K562 (cell line): ENCODE measurements around the gene CPSF4. TPM values are rescaled to one million over a fixed set of nuclear protein-coding genes. Genes with fewer than 3 reads are reported as not detected.

Source experiments
- ATAC-seq: fragments of 200-7000 bp; cut with Tn5 transposase; 3 replicates; pipeline ENCODE4 v1.9.1; 2020; ENCODE audit warnings: moderate library complexity
- BruUV-seq: library from RNA; stranded (reverse); fragments of 400-500 nt; replicated peaks from 2 replicates; lab custom pipeline; 2021; lab: Mats Ljungman, UMichigan
- CTCF ChIA-PET: fragments of 300-600 bp; formaldehyde crosslinking; extraction: SDS; loops from one replicate; lab custom pipeline; 2021; ENCODE audit warnings: low intra/inter-chr PET ratio; lab: Yijun Ruan, JAX
- POLR2A ChIA-PET: fragments of 300-600, 350-650 bp; sonication (Branson Sonifier 250); formaldehyde crosslinking; extraction: SDS; loops from one replicate; lab custom pipeline; 2021; ENCODE audit warnings: antibody characterized with exemption, inconsistent platforms; lab: Yijun Ruan, JAX
- DNase-seq, 4 experiments: peaks; one replicate each; pipeline versions ENCODE4 v3.0.0 to v3.0.0-alpha.2; 2011 to 2018; ENCODE audit warnings: low spot score in 3 of 4, mixed read lengths in 3 of 4; ENCODE audit errors: extremely low read depth in 1 of 4
- FAIRE-seq: peaks from 2 replicates; lab custom pipeline; 2011; peaks lifted over from hg19 to GRCh38; lab: Jason Lieb, UNC
- H2AFZ ChIP-seq: 2 replicates; pipeline ENCODE4 v1.6.0; 2011; ENCODE audit warnings: low read depth, low read length, control low read depth, inconsistent platforms
- H3K27ac ChIP-seq: fragments of 200-600 bp; 3 replicates; pipeline ENCODE4 v1.8.0; 2011; ENCODE audit warnings: low read depth, mild to moderate bottlenecking, control low read depth, inconsistent platforms, low read length, moderate library complexity, mixed read lengths; ENCODE audit errors: extremely low read depth
- H3K27me3 ChIP-seq, 2 experiments: fragments of 300-600 bp in 1 of 2; 2 replicates in 1 of 2; 3 replicates in 1 of 2; pipeline versions ENCODE4 v1.6.0 to v1.8.0; 2011; ENCODE audit warnings: inconsistent platforms in 2 of 2, low read length in 2 of 2, mild to moderate bottlenecking in 1 of 2, mixed read lengths in 1 of 2, moderate library complexity in 1 of 2; ENCODE audit not compliant: control insufficient read depth in 2 of 2, insufficient read depth in 2 of 2
- H3K36me3 ChIP-seq: fragments of 300-600 bp; 3 replicates; pipeline ENCODE4 v1.8.0; 2011; ENCODE audit warnings: mild to moderate bottlenecking, low read length, inconsistent platforms; ENCODE audit not compliant: control insufficient read depth, insufficient read depth
- H3K4me1 ChIP-seq, 2 experiments: fragments of 200-600 bp in 1 of 2; replicated peaks in 1 of 2; 2 replicates in 1 of 2; 3 replicates in 1 of 2; pipeline versions ENCODE4 v1.5.1 to v1.8.0; 2011; ENCODE audit warnings: inconsistent platforms in 2 of 2, low read length in 2 of 2, mild to moderate bottlenecking in 1 of 2, mixed read lengths in 1 of 2, moderate library complexity in 1 of 2; ENCODE audit not compliant: control insufficient read depth in 2 of 2, insufficient read depth in 2 of 2
- H3K4me2 ChIP-seq: 2 replicates; pipeline ENCODE4 v1.6.1; 2011; ENCODE audit warnings: low read length, control low read depth, inconsistent platforms, mixed read lengths; ENCODE audit not compliant: insufficient read depth
- H3K4me3 ChIP-seq: fragments of 200-600 bp; sonication (generic), shearing (Covaris generic); 2 replicates; pipeline ENCODE4 v1.5.1; 2016; ENCODE audit warnings: control low read depth, inconsistent platforms
- H3K79me2 ChIP-seq: fragments of 200-600 bp; 3 replicates; pipeline ENCODE4 v1.8.0; 2011; ENCODE audit warnings: low read length, inconsistent platforms; ENCODE audit not compliant: control insufficient read depth, insufficient read depth
- H3K9ac ChIP-seq, 2 experiments: 2 replicates each; pipeline versions ENCODE4 v1.6.0 to v1.6.1; 2011; ENCODE audit warnings: low read depth in 2 of 2, low read length in 2 of 2, control low read depth in 1 of 2, inconsistent platforms in 1 of 2, mild to moderate bottlenecking in 1 of 2, mixed read lengths in 1 of 2; ENCODE audit not compliant: insufficient read depth in 1 of 2
- H3K9me1 ChIP-seq: one replicate; pipeline ENCODE4 v1.6.0; 2011; ENCODE audit warnings: inconsistent platforms, mild to moderate bottlenecking, low read length, moderate library complexity; ENCODE audit not compliant: control insufficient read depth, insufficient read depth
- H3K9me3 ChIP-seq: replicated peaks from 2 replicates; pipeline ENCODE4 v1.5.1; 2011; ENCODE audit warnings: low read depth, low read length, inconsistent platforms; ENCODE audit not compliant: control insufficient read depth, insufficient read depth
- H4K20me1 ChIP-seq: replicated peaks from 2 replicates; pipeline ENCODE4 v1.6.1; 2011; ENCODE audit warnings: low read length, inconsistent platforms, mixed read lengths; ENCODE audit not compliant: control insufficient read depth, insufficient read depth
- BCLAF1 ChIP-seq, 2 experiments: fragments of 450-650 bp in 1 of 2; IDR thresholded peaks; 2 replicates each; pipeline ENCODE4 v1.6.1; 2011 to 2017; ENCODE audit warnings: low read depth in 2 of 2, antibody characterized with exemption in 1 of 2, borderline replicate concordance in 1 of 2, low read length in 1 of 2, mild to moderate bottlenecking in 1 of 2, mixed read lengths in 1 of 2; ENCODE audit not compliant: control insufficient read depth in 1 of 2
- POLR2A ChIP-seq: fragments of 450-650 bp; conservative IDR thresholded peaks from 2 replicates; pipeline ENCODE4 v1.6.1; 2016
- POLR2G ChIP-seq: fragments of 200-400 bp; formaldehyde crosslinking; IDR thresholded peaks from 2 replicates; pipeline ENCODE4 v1.6.1; 2017; ENCODE audit warnings: low read depth, mild to moderate bottlenecking, antibody characterized with exemption, low read length, moderate library complexity
- PRMT5 ChIP-seq: sonication (generic); formaldehyde crosslinking; IDR thresholded peaks from 2 replicates; pipeline ENCODE4 v1.5.0; 2020; ENCODE audit warnings: missing genetic modification reagents
- RBFOX2 ChIP-seq: fragments of 200-400 bp; formaldehyde crosslinking; IDR thresholded peaks from 2 replicates; pipeline ENCODE4 v1.6.1; 2017; ENCODE audit warnings: low read depth, mild to moderate bottlenecking, low read length, moderate library complexity
- RREB1 ChIP-seq: fragments of 250-450 bp; sonication (Bioruptor Pico); IDR thresholded peaks from 2 replicates; pipeline ENCODE4 v1.4.0; 2020
- XRCC4 ChIP-seq: IDR thresholded peaks from one replicate; pipeline ENCODE4 v1.6.1; 2011; ENCODE audit not compliant: insufficient read depth, insufficient read length; ENCODE audit errors: extremely low read depth
- ZBTB17 ChIP-seq: fragments of 450-650 bp; formaldehyde crosslinking; IDR thresholded peaks from 2 replicates; pipeline ENCODE4 v1.4.0; 2020; ENCODE audit warnings: mild to moderate bottlenecking
- ZNF121 ChIP-seq: sonication (generic); formaldehyde crosslinking; conservative IDR thresholded peaks from 2 replicates; pipeline ENCODE4 v1.8.0; 2022; ENCODE audit warnings: missing genetic modification reagents
- ZNF124 ChIP-seq: sonication (generic); formaldehyde crosslinking; IDR thresholded peaks from 2 replicates; pipeline ENCODE4 v1.8.1; 2022; ENCODE audit warnings: missing genetic modification reagents
- WGBS: fragments of 100-300 bp; shearing (Covaris generic); methylation state at CpG from one replicate; pipeline ENCODE4 v1.1.6; 2016; ENCODE audit warnings: low coverage, mixed read lengths; ENCODE audit not compliant: insufficient coverage; ENCODE audit errors: missing lambda C conversion rate; 5-methylcytosine and 5-hydroxymethylcytosine counted together
- in situ Hi-C: fragments of 300-500 bp; cut with MboI; formaldehyde crosslinking; loops from 4 replicates; pipeline ENCODE4 v1.15.0; 2018; ENCODE audit warnings: inconsistent platforms, mixed read lengths
- intact Hi-C: fragments of 100-400 bp; cut with micrococcal nuclease; formaldehyde crosslinking; loops from 2 replicates; pipeline ENCODE4 v1.14.2; 2022
- polyA plus RNA-seq, 8 experiments: library from polyadenylated mRNA; depleted of rRNA in 4 of 8; stranded (reverse) in 5 of 8; unstranded in 3 of 8; fragments of >200 nt; fragmentation: Nextera tagmentation in 2 of 8; fragmentation: Illumina TruSeq in 1 of 8; extraction: Ambion mirVana in 2 of 8; extraction: Trizol in 1 of 8; gene quantifications; 2 replicates each; pipeline versions ENCODE4 v1.2.1 to v1.2.3, GENCODE V29; 2011 to 2014; ENCODE audit warnings: inconsistent platforms in 1 of 8, missing spikeins in 1 of 8
- total RNA-seq, 7 experiments: library from RNA; depleted of rRNA in 6 of 7; stranded (reverse); fragments of >200 nt in 6 of 7; fragmentation: Illumina TruSeq in 2 of 7; extraction: Trizol in 2 of 7; gene quantifications; 2 replicates each; pipeline versions ENCODE4 v1.2.1 to v1.2.3, GENCODE V29; 2011 to 2021; ENCODE audit warnings: low replicate concordance in 1 of 7

Gene CPSF4
- total and polyA plus RNA-seq, 9 of the 15 experiments (the other 6 are each of a cell fraction or from before 2014, with no cell fraction given), result 16.9 to 118 (median 71.7) TPM

GRCh38 chr7:99438573-99439480 lies at the start of gene CPSF4, which contains the start of gene PTCD1 (continued):
- TF ChIP-seq BCLAF1 (IDR thresholded peaks at IDR 0.05; ENCODE audit: borderline replicate concordance in 1 of 2, control insufficient read depth in 1 of 2, low read depth in 2 of 2, low read length in 1 of 2) (no peak), ZNF124 (CRISPR knock-in tag) (no peak), ZNF121 (CRISPR knock-in tag) (no peak)

GRCh38 chr7:99389772-99390171 lies 49.0 kb upstream of the CPSF4 start:
- intact Hi-C loops, result loop anchor here (5.0 kb wide), 2 partner anchors 62 to 247 kb away; partner anchors contain the start of genes ARPC1A and SMURF1
- H3K27me3 ChIP-seq, result no peaks in the 10 kb centered on the region
- no TSS peak for BruUV-seq
- TF ChIP-seq PRMT5 (no peak), RBFOX2 (peak; percentile 47; the same call in 1 of the 2 replicates), RREB1 (CRISPR knock-in tag) (no peak), POLR2G (peak; percentile 66), XRCC4 (no peak), POLR2A (0 out of 2 replicates have a peak, but pooled peaks have one; percentile 9), ZBTB17 (CRISPR knock-in tag) (no peak)

More at GRCh38 chr7:99389772-99390171, 49.0 kb upstream of the CPSF4 start:
- Histone ChIP-seq H3K4me3 (no peak overlapping the region), H3K9me1 (no peaks in the 10 kb centered on the region), H3K9me3 (no peaks in the 10 kb centered on the region), H2AFZ (no peak overlapping the region), H3K9ac (peak overlapping the region in 1 of 2 experiments; percentile 78; a peak in 2 of 4 replicates), H3K27ac (no peak overlapping the region), H3K36me3 (peaks cover 89% of the 10 kb centered on the region; the same call in 2 of the 3 replicates), H3K4me1 (peaks cover 0 to 38% of the 10 kb centered on the region in 2 experiments; a peak in 2 of 5 replicates), H3K4me2 (no peak overlapping the region), H3K79me2 (0 out of 3 replicates have a peak, but pooled peaks cover 4% of the 10 kb centered on the region), H4K20me1 (peaks cover 8% of the 10 kb centered on the region)
- ChIA-PET POLR2A (interaction anchor here (1.2 kb wide), 1 partner anchor 10 kb away, joined by 4 read pairs; no protein-coding TSS in a partner anchor), CTCF (no interaction called here)
- WGBS, result 88% methylated on average over 13 of the region's 13 CpGs
- in situ Hi-C loops, result no loop called here
- no peak for DNase-seq
- FAIRE-seq, result no peak
- no peak for ATAC-seq
